H1 (cell line): Measurements from ENCODE around the gene ACRBP. TPM values are rescaled to one million over a fixed set of nuclear protein-coding genes. Genes with fewer than 3 reads are reported as not detected.
A peak's percentile ranks its signal among the peaks of the same experiment; 100 is the strongest.

Experiments used
- CTCF ChIA-PET: fragments of 300-600 bp; sonication (Branson Sonifier 250); formaldehyde crosslinking; loops from one replicate; lab custom pipeline; 2021; ENCODE audit not compliant: partially characterized antibody; lab: Charles Lee
- POLR2A ChIA-PET: fragments of 300-600 bp; sonication (Branson Sonifier 250); formaldehyde crosslinking; loops from one replicate; lab custom pipeline; 2021; ENCODE audit warnings: inconsistent platforms; ENCODE audit not compliant: partially characterized antibody; lab: Charles Lee
- DNase-seq, 2 experiments: peaks; one replicate each; pipeline versions ENCODE4 v3.0.0 to v3.0.0-alpha.2; 2010 to 2022; ENCODE audit warnings: low spot score in 2 of 2, low read depth in 1 of 2, mixed read lengths in 1 of 2
- FAIRE-seq: peaks from 2 replicates; lab custom pipeline; 2011; peaks lifted over from hg19 to GRCh38; lab: Jason Lieb, UNC
- H2AFZ ChIP-seq: 2 replicates; pipeline ENCODE4 v1.8.1; 2012; ENCODE audit warnings: low read length, inconsistent platforms
- H2AK5ac ChIP-seq: 2 replicates; pipeline ENCODE4 v1.6.1; 2013; ENCODE audit warnings: low read depth, low read length
- H2BK120ac ChIP-seq: replicated peaks from 2 replicates; pipeline ENCODE3; 2013; ENCODE audit warnings: low read depth, low read length, inconsistent platforms
- H2BK12ac ChIP-seq: 2 replicates; pipeline ENCODE4 v1.6.1; 2013; ENCODE audit warnings: low read depth, low read length
- H2BK15ac ChIP-seq: 2 replicates; pipeline ENCODE4 v1.6.1; 2013; ENCODE audit warnings: low read length
- H2BK20ac ChIP-seq: 2 replicates; pipeline ENCODE4 v1.6.1; 2013; ENCODE audit warnings: low read length
- H2BK5ac ChIP-seq: 2 replicates; pipeline ENCODE4 v1.6.1; 2013; ENCODE audit warnings: low read depth, low read length
- H3K14ac ChIP-seq: 2 replicates; pipeline ENCODE4 v1.6.1; 2013; ENCODE audit warnings: inconsistent platforms; ENCODE audit not compliant: insufficient read length
- H3K18ac ChIP-seq: 2 replicates; pipeline ENCODE4 v1.6.1; 2013; ENCODE audit warnings: low read length; ENCODE audit errors: extremely low read depth
- H3K23ac ChIP-seq: 2 replicates; pipeline ENCODE4 v1.6.1; 2013; ENCODE audit warnings: inconsistent platforms; ENCODE audit not compliant: insufficient read length
- H3K23me2 ChIP-seq: 2 replicates; pipeline ENCODE4 v1.6.1; 2013; ENCODE audit warnings: low read depth, low read length
- H3K27ac ChIP-seq: 2 replicates; pipeline ENCODE4 v1.6.1; 2011; ENCODE audit warnings: low read depth, low read length, inconsistent platforms
- H3K27me3 ChIP-seq, 4 experiments: replicated peaks in 1 of 4; 1 replicate in 1 of 4; 2 replicates in 3 of 4; pipeline versions ENCODE4 v1.6.1 to v1.8.1; 2011 to 2013; ENCODE audit warnings: low read length in 3 of 4, mild to moderate bottlenecking in 3 of 4, inconsistent platforms in 2 of 4, mixed read lengths in 2 of 4, moderate library complexity in 1 of 4; ENCODE audit not compliant: control insufficient read depth in 3 of 4, insufficient read depth in 3 of 4; ENCODE audit errors: extremely low read depth in 1 of 4
- H3K36me3 ChIP-seq, 4 experiments: 2 replicates each; pipeline versions ENCODE4 v1.6.1 to v1.8.1; 2011 to 2013; ENCODE audit warnings: mild to moderate bottlenecking in 4 of 4, low read length in 3 of 4, moderate library complexity in 2 of 4, control low read depth in 1 of 4, inconsistent platforms in 1 of 4; ENCODE audit not compliant: insufficient read depth in 4 of 4, control insufficient read depth in 2 of 4
- H3K4ac ChIP-seq: replicated peaks from 2 replicates; pipeline ENCODE3; 2013; ENCODE audit warnings: low read length, low read depth, mixed read lengths, inconsistent platforms; ENCODE audit not compliant: insufficient read length
- H3K4me1 ChIP-seq, 4 experiments: replicated peaks in 1 of 4; 1 replicate in 1 of 4; 2 replicates in 3 of 4; pipeline versions ENCODE4 v1.6.1 to v1.8.1; 2011 to 2013; ENCODE audit warnings: low read length in 3 of 4, inconsistent platforms in 2 of 4, mixed read lengths in 1 of 4; ENCODE audit not compliant: insufficient read depth in 4 of 4, control insufficient read depth in 3 of 4
- H3K4me2 ChIP-seq, 2 experiments: 2 replicates each; pipeline versions ENCODE4 v1.6.1 to v1.8.1; 2011 to 2013; ENCODE audit warnings: low read depth in 2 of 2, low read length in 2 of 2, control low read depth in 1 of 2, inconsistent platforms in 1 of 2, mild to moderate bottlenecking in 1 of 2; ENCODE audit not compliant: insufficient read depth in 1 of 2
- H3K4me3 ChIP-seq, 4 experiments: fragments of 200-600, 300-600 bp in 1 of 4; sonication (generic), shearing (Covaris generic), sonication (Bioruptor Twin) in 1 of 4; 2 replicates each; pipeline versions ENCODE4 v1.5.1 to v1.8.1; 2011 to 2016; ENCODE audit warnings: low read length in 4 of 4, low read depth in 3 of 4, control low read depth in 2 of 4, inconsistent platforms in 2 of 4, mild to moderate bottlenecking in 2 of 4, mixed read lengths in 1 of 4, moderate library complexity in 1 of 4; ENCODE audit not compliant: insufficient read depth in 2 of 4; ENCODE audit errors: extremely low read depth in 1 of 4
- H3K56ac ChIP-seq: replicated peaks from 2 replicates; pipeline ENCODE3; 2013; ENCODE audit warnings: low read depth, mild to moderate bottlenecking, mixed read lengths, low read length, inconsistent platforms; ENCODE audit not compliant: insufficient read length
- H3K79me1 ChIP-seq: 2 replicates; pipeline ENCODE4 v1.6.1; 2013; ENCODE audit warnings: low read depth, low read length, control low read depth
- H3K79me2 ChIP-seq, 2 experiments: 2 replicates each; pipeline versions ENCODE4 v1.6.1 to v1.8.1; 2012 to 2013; ENCODE audit warnings: low read length in 2 of 2, mild to moderate bottlenecking in 2 of 2, inconsistent platforms in 1 of 2; ENCODE audit not compliant: insufficient read depth in 2 of 2, control insufficient read depth in 1 of 2
- H3K9ac ChIP-seq, 4 experiments: replicated peaks in 1 of 4; 1 replicate in 1 of 4; 2 replicates in 3 of 4; pipeline versions ENCODE4 v1.6.1 to v1.8.1; 2011 to 2013; ENCODE audit warnings: low read depth in 3 of 4, low read length in 3 of 4, control low read depth in 2 of 4, mild to moderate bottlenecking in 2 of 4, moderate library complexity in 2 of 4, inconsistent platforms in 1 of 4; ENCODE audit errors: extremely low read depth in 1 of 4
- H3K9me3 ChIP-seq, 2 experiments: 2 replicates each; pipeline versions ENCODE4 v1.6.1 to v1.8.1; 2012 to 2013; ENCODE audit warnings: mild to moderate bottlenecking in 2 of 2, moderate library complexity in 2 of 2, control low read depth in 1 of 2, inconsistent platforms in 1 of 2, low read depth in 1 of 2, low read length in 1 of 2, mixed read lengths in 1 of 2; ENCODE audit not compliant: insufficient read depth in 2 of 2
- H4K20me1 ChIP-seq, 2 experiments: replicated peaks in 1 of 2; 2 replicates each; pipeline versions ENCODE3 to v1.8.1; 2011 to 2013; ENCODE audit warnings: inconsistent platforms in 2 of 2, low read length in 2 of 2, mild to moderate bottlenecking in 1 of 2; ENCODE audit not compliant: insufficient read depth in 2 of 2, control insufficient read depth in 1 of 2
- H4K5ac ChIP-seq: 2 replicates; pipeline ENCODE4 v1.6.1; 2013; ENCODE audit warnings: low read length, low read depth, mixed read lengths, inconsistent platforms; ENCODE audit not compliant: insufficient read length
- H4K8ac ChIP-seq: 2 replicates; pipeline ENCODE4 v1.8.0; 2013; ENCODE audit warnings: mild to moderate bottlenecking, moderate library complexity, low read length, inconsistent platforms; ENCODE audit not compliant: insufficient read depth; ENCODE audit errors: extremely low read depth
- H4K91ac ChIP-seq: replicated peaks from 2 replicates; pipeline ENCODE3; 2013; ENCODE audit warnings: low read length, mixed read lengths, inconsistent platforms; ENCODE audit not compliant: insufficient read length
- BRCA1 ChIP-seq: IDR thresholded peaks from 2 replicates; pipeline ENCODE4 v1.6.1; 2012; ENCODE audit warnings: low read depth, low read length, improper control_type of control experiment
- CTBP2 ChIP-seq: IDR thresholded peaks from 2 replicates; pipeline ENCODE4 v1.7.0; 2011; ENCODE audit warnings: borderline replicate concordance, mild to moderate bottlenecking, moderate library complexity, mixed read lengths, low read length; ENCODE audit not compliant: insufficient read depth, insufficient read length
- GTF2F1 ChIP-seq: IDR thresholded peaks from 2 replicates; pipeline ENCODE4 v1.6.1; 2012; ENCODE audit warnings: low read depth, low read length, improper control_type of control experiment, borderline replicate concordance
- JUN ChIP-seq: IDR thresholded peaks from 2 replicates; pipeline ENCODE4 v1.6.1; 2011; ENCODE audit warnings: low read depth, mild to moderate bottlenecking, improper control_type of control experiment, low read length
- KDM5A ChIP-seq: fragments of 200-600 bp; IDR thresholded peaks from 2 replicates; pipeline ENCODE4 v1.7.1; 2012; ENCODE audit warnings: mild to moderate bottlenecking, low read length, inconsistent platforms, mixed read lengths
- PHF8 ChIP-seq: fragments of 200-600 bp; sonication (generic); conservative IDR thresholded peaks from 2 replicates; pipeline ENCODE4 v1.7.1; 2012; ENCODE audit warnings: low read depth, mild to moderate bottlenecking, inconsistent platforms, low read length, moderate library complexity
- POLR2A ChIP-seq, 2 experiments: IDR thresholded peaks; 1 replicate in 1 of 2; 2 replicates in 1 of 2; pipeline ENCODE4 v1.6.1; 2011; ENCODE audit warnings: low read depth in 2 of 2, low read length in 2 of 2, mild to moderate bottlenecking in 2 of 2; ENCODE audit errors: control extremely low read depth in 1 of 2
- POLR2AphosphoS5 ChIP-seq: IDR thresholded peaks from 2 replicates; pipeline ENCODE4 v1.6.1; 2011; ENCODE audit warnings: low read depth, low read length
- SP1 ChIP-seq: IDR thresholded peaks from 2 replicates; pipeline ENCODE4 v1.6.1; 2011; ENCODE audit warnings: low read depth, low read length
- WGBS, 2 experiments: shearing (Covaris generic) in 1 of 2; methylation state at CpG; one replicate each; pipeline versions ENCODE4 v1.1.6 to v1.1.7; 2013 to 2015; ENCODE audit warnings: low lambda C conversion rate in 2 of 2, mixed read lengths in 2 of 2, inconsistent platforms in 1 of 2, low coverage in 1 of 2, missing lambda C conversion rate in 1 of 2; ENCODE audit not compliant: insufficient replicate concordance in 2 of 2, insufficient coverage in 1 of 2, insufficient read length in 1 of 2; ENCODE audit errors: extremely low coverage in 1 of 2, missing lambda C conversion rate in 1 of 2; 5-methylcytosine and 5-hydroxymethylcytosine counted together
- polyA plus RNA-seq, 7 experiments: library from polyadenylated mRNA; depleted of rRNA in 3 of 7; stranded (reverse) in 5 of 7; unstranded in 2 of 7; fragments of >200 nt in 5 of 7; fragments of 200-250 nt in 2 of 7; gene quantifications; 1 replicate in 5 of 7; 2 replicates in 1 of 7; 4 replicates in 1 of 7; pipeline versions ENCODE4 v1.2.1 to v1.2.3, GENCODE V29; 2011 to 2013; ENCODE audit warnings: missing spikeins in 2 of 7, mixed read lengths in 2 of 7
- total RNA-seq: library from RNA; stranded (reverse); fragmentation: NEBNext Ultra II Directional; extraction: Animal tissue kit (Norgen Biotek cat#: 25700); gene quantifications from 2 replicates; pipeline ENCODE4 v1.2.1, GENCODE V29; 2021
- TF ChIP-seq, protein P1 (sequence below): IDR thresholded peaks from 2 replicates; pipeline ENCODE4 v1.6.1; 2012; ENCODE audit warnings: inconsistent platforms

Gene ACRBP
- total and polyA plus RNA-seq, 2 of the 8 experiments (the other 6 are each of a cell fraction or from before 2014, with no cell fraction given) = 0.80 to 5.2 TPM

DNA sequence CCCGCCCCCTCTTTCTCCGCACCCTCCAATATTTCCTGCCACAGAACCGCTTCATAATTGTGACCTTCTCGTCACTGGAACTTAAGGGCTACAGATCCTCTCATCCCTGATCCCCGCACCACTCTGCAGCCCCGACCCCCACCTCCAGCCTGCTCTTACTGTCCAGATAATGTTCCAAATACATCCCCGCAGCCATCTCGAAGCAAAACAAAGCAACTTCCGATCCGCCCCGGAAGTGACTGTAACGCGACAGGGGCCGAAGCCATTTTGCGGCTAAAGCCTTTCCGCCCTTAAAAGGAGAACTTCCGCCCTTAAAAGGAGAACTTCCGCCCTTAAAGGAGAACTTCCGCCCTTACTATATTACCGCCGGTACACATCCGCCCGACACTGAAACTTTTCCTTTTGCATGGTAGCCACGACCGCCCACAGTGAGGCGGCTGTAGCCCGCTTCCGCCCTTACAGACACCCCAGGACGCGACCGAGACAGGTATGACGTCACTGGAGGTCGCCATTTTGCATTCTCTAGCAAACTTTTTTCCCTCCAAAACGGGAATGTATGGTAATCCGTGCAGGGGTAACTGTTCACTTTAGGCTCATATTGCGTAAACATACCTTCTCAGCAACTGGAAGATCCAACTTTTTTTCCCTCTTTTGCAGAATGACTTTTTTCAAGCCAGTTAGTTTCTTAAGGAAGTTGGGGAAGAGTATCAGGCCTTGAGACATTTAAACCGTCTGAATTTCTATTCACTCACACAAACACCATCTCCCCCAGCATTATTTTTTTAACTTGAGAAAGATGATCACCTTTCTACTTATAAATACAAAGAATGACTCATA lies 15.9 kb upstream of the ACRBP start, which contains the start of gene ING4:
Gene ING4, minus strand, starts transcription at position 214 of the 837 bp plus-strand sequence. Its CDS starts 18 bp downstream, at position 196.
- no peak within 1 kb of the TSS for H3K14ac ChIP-seq
- peaks cover 6% of the 10 kb centered on the region for H3K23me2 ChIP-seq
- no peaks in the 10 kb centered on the region for H3K79me1 ChIP-seq
- H2AFZ ChIP-seq = peak within 1 kb of the TSS; percentile 84
- H3K79me2 ChIP-seq = peaks cover 0 to 11% of the 10 kb centered on the region in 2 experiments; a peak in 3 of 4 replicates
- POLR2A ChIA-PET = interaction anchor here (1.0 to 5.9 kb wide), 6 partner anchors 18 to 61 kb away, joined by 3 to 72 read pairs (median 10); partner anchors contain the start of genes COPS7A and ZNF384
- FAIRE-seq (peak; percentile 93), DNase-seq (peak; percentile 88 to 95)
- CTCF ChIA-PET = interaction anchor here (1.0 to 6.9 kb wide), 4 partner anchors 28 to 117 kb away, joined by 3 to 55 read pairs (median 10); partner anchors contain the start of genes COPS7A and ZNF384
- 3% methylated on average over 37 of the region's 37 CpGs; no CpG with 5 or more reads in 1 of the 2 experiments for WGBS, 2 experiments
- H3K27me3 ChIP-seq = no peaks in the 10 kb centered on the region
- no peak within 1 kb of the TSS for H2BK20ac ChIP-seq
- no peaks in the 10 kb centered on the region for H3K9me3 ChIP-seq
- peak within 1 kb of the TSS; percentile 76 to 97 (median 80) for H3K9ac ChIP-seq
- H3K56ac ChIP-seq = no peak within 1 kb of the TSS
- H3K4me1 ChIP-seq = peaks cover 0 to 4% (median 0%) of the 10 kb centered on the region in 4 experiments; a peak in 1 of 7 replicates
- no peaks in the 10 kb centered on the region for H4K20me1 ChIP-seq
- H3K27ac ChIP-seq = peak within 1 kb of the TSS; percentile 80
- H2BK120ac ChIP-seq = no peak within 1 kb of the TSS
- H4K8ac ChIP-seq = peak within 1 kb of the TSS; percentile 96; the same call in 1 of the 2 replicates
- no peak within 1 kb of the TSS for H3K18ac ChIP-seq
- H4K91ac ChIP-seq = peak within 1 kb of the TSS; percentile 49
- H4K5ac ChIP-seq = peak within 1 kb of the TSS; percentile 57
- peak within 1 kb of the TSS; percentile 13; the same call in 1 of the 2 replicates for H2BK15ac ChIP-seq
- 0 out of 2 replicates have a peak within 1 kb of the TSS, but pooled peaks have one; percentile 46 for H2AK5ac ChIP-seq
- H3K23ac ChIP-seq = no peak within 1 kb of the TSS
- peak within 1 kb of the TSS; percentile 72 to 90 (median 82) for H3K4me3 ChIP-seq
- peaks cover 4 to 17% (median 9%) of the 10 kb centered on the region in 4 experiments; a peak in 7 of 8 replicates for H3K36me3 ChIP-seq
- no peak within 1 kb of the TSS; the same call in 1 of the 2 replicates for H2BK12ac ChIP-seq
- H3K4ac ChIP-seq = peak within 1 kb of the TSS; percentile 94
- peak within 1 kb of the TSS; percentile 83 to 90 for H3K4me2 ChIP-seq
- peak within 1 kb of the TSS; percentile 72 for H2BK5ac ChIP-seq
- TF ChIP-seq JUN (peak; percentile 69; the same call in 1 of the 2 replicates), POLR2AphosphoS5 (peak; percentile 48; the same call in 1 of the 2 replicates), BRCA1 (no peak), POLR2A (IDR thresholded peaks at IDR 0.05; ENCODE audit: control extremely low read depth in 1 of 2, low read depth in 2 of 2, low read length in 2 of 2) (peak in 1 of 2 experiments; percentile 73; a peak in 2 of 3 replicates), PHF8 (peak; percentile 75), CTBP2 (peak; percentile 20), GTF2F1 (peak; percentile 94; the same call in 1 of the 2 replicates), SP1 (no peak; the same call in 1 of the 2 replicates), KDM5A (no peak; the same call in 1 of the 2 replicates)
- TF ChIP-seq, protein P1, sequence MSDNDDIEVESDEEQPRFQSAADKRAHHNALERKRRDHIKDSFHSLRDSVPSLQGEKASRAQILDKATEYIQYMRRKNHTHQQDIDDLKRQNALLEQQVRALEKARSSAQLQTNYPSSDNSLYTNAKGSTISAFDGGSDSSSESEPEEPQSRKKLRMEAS = peak; percentile 71
